ENCODE results near the gene AFAP1L2.

- TF ChIP-seq POLR2A (IDR thresholded peaks at IDR 0.05) (no peak), CTCF (IDR thresholded peaks at IDR 0.05) (no peak), EP300 (IDR thresholded peaks at IDR 0.05) (no peak)
Measured at GRCh38 chr10:114368057-114368391, 36.3 kb downstream of the AFAP1L2 start.
